ENCODE measurements around the gene SLC35C1. TPM values are rescaled to one million over a fixed set of nuclear protein-coding genes. Genes with fewer than 3 reads are reported as not detected.

The SLC35C1 gene
- polyA plus RNA-seq, 4 donors, result 7.4 to 9.5 (median 8.5) TPM

GRCh38 chr11:45843158-45843924, 38.4 kb downstream of the SLC35C1 start:
- peak; percentile 78 to 83 (median 80) for DNase-seq (ENCODE audit: low read depth in 4 of 4, low spot score in 3 of 4)

- no peak for DNase-seq (ENCODE audit: low read depth in 4 of 4, low spot score in 3 of 4)
Measured at GRCh38 chr11:45844822-45845578, 40.1 kb downstream of the SLC35C1 start.

GRCh38 chr11:45846174-45846675, 41.3 kb downstream of the SLC35C1 start:
- DNase-seq (ENCODE audit: low read depth in 4 of 4, low spot score in 3 of 4), result no peak

- DNase-seq (ENCODE audit: low read depth in 4 of 4, low spot score in 3 of 4), result peak; percentile 95 to 98 (median 96)
Measured at GRCh38 chr11:45846974-45847910, 42.3 kb downstream of the SLC35C1 start, which contains the start of gene CRY2. TSS of gene CRY2 (plus strand) at chr11:45847475. CDS start at chr11:45847491, 16 bp downstream.

- no peak for DNase-seq (ENCODE audit: low read depth in 4 of 4, low spot score in 3 of 4)
Measured at GRCh38 chr11:45847911-45848316, 43.0 kb downstream of the SLC35C1 start.

GRCh38 chr11:45848654-45849081, 43.7 kb downstream of the SLC35C1 start:
- DNase-seq (ENCODE audit: low read depth in 4 of 4, low spot score in 3 of 4), result no peak

- DNase-seq (ENCODE audit: low read depth in 4 of 4, low spot score in 3 of 4), result no peak
Measured at GRCh38 chr11:45850446-45850845, 45.5 kb downstream of the SLC35C1 start.

GRCh38 chr11:45851228-45851627, 46.3 kb downstream of the SLC35C1 start:
- DNase-seq (ENCODE audit: low read depth in 4 of 4, low spot score in 3 of 4), result no peak

- DNase-seq (ENCODE audit: low read depth in 4 of 4, low spot score in 3 of 4), result no peak
Measured at GRCh38 chr11:45852018-45852711, 47.2 kb downstream of the SLC35C1 start.

GRCh38 chr11:45852712-45853101, 47.8 kb downstream of the SLC35C1 start:
- DNase-seq (ENCODE audit: low read depth in 4 of 4, low spot score in 3 of 4), result no peak

- DNase-seq (ENCODE audit: low read depth in 4 of 4, low spot score in 3 of 4), result no peak
Measured at GRCh38 chr11:45853332-45854219, 48.6 kb downstream of the SLC35C1 start.

- no peak for DNase-seq (ENCODE audit: low read depth in 4 of 4, low spot score in 3 of 4)
Measured at GRCh38 chr11:45855308-45855707, 50.4 kb downstream of the SLC35C1 start.

- DNase-seq (ENCODE audit: low read depth in 4 of 4, low spot score in 3 of 4), result no peak
Measured at GRCh38 chr11:45856044-45856468, 51.1 kb downstream of the SLC35C1 start.

- DNase-seq (ENCODE audit: low read depth in 4 of 4, low spot score in 3 of 4), result no peak
Measured at GRCh38 chr11:45857961-45858474, 53.1 kb downstream of the SLC35C1 start.

- DNase-seq (ENCODE audit: low read depth in 4 of 4, low spot score in 3 of 4), result no peak
Measured at GRCh38 chr11:45858751-45859398, 53.9 kb downstream of the SLC35C1 start.

- peak in 1 of 4 donors; percentile 45 for DNase-seq (ENCODE audit: low read depth in 4 of 4, low spot score in 3 of 4)
Measured at GRCh38 chr11:45859661-45860140, 54.8 kb downstream of the SLC35C1 start.

GRCh38 chr11:45860348-45860747, 55.4 kb downstream of the SLC35C1 start:
- DNase-seq (ENCODE audit: low read depth in 4 of 4, low spot score in 3 of 4), result no peak

All from right renal pelvis (tissue), 4 donors.